ENCODE measurements around the gene DNASE1L3.

DNA sequence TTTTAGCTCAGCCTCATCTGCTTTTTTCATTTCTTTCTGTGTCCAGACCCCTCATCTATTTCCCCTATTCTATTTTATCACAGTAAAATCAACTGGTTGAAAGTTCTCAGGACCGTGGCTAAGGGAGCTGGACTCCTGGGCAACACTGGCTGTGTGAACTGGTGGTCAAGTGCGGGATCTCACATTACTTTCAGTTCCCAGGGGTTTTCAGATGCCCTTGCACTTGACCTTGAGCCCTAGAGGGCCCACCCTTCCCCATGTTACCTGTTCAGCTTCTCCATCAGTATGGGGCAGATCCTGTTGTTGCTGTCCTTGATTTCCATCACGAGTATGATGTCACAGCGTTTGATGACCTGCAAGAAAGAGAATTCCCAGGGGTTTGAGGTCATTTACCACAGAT lies 2.8 kb downstream of the DNASE1L3 start:
- TF ChIP-seq EZH2 (IDR thresholded peaks at IDR 0.05) (no peak), POLR2AphosphoS5 (IDR thresholded peaks at IDR 0.05; ENCODE audit: borderline replicate concordance, low read depth, low read length) (no peak), FOXP2 (optimal IDR thresholded peaks at IDR 0.05; ENCODE audit: control extremely low read depth, extremely low read length, insufficient read depth) (no peak)
